Measurements from ENCODE around the gene ZNF396.
A peak's percentile ranks its signal among the peaks of the same experiment; 100 is the strongest.

The ZNF396 gene

DNA sequence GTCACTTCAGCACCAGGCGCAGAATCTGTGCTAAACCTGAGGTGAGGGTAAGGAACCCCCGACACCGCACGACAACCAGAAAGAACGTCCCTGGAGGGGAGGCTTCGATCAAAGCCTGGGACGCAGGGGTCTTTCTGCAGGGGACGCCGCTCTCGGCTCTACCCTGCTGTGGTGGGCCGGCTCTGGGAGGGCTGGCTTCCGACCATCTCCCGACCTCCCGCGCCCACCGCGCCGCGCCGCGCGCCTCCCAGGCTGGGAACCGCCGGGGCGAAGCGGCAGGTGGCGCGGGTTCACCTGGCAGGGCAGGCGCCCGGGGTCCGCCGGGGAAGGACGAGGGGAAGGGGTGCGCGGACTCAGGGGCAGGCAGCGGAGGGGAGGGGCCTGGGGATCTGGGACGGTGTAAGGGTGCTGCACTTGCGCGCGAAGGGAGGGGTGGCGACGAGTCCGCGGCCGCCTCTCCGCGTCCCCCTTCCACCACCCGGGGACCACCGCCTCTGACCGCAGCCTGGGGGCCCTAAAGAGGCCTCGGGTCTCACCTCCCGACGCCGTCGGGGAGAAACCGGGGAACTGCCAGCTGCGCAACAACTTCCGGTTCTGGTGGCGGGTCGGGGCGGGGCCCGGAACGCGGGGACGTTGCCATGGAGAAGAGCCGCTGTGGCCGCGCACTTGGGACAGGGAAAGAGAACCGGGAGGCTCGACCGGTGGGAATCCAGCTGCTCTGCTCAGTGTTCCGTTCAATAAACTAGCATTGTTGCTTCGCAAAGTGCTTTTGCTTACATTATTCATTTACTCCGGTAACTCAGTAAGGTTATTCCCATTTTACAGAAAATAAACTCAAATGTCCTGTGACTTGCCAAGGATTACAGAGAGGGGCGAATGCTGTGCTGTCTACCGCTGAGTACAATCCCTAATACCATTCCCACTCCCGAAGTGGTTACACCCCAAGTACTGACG, at the start of gene ZNF396:
Gene ZNF396 (minus strand): TSS at position 596 of the 954 bp plus-strand sequence. CDS start 3,045 bp downstream, outside the sequence.
- peak; percentile 63 for DNase-seq (ENCODE audit: low spot score)

DNA sequence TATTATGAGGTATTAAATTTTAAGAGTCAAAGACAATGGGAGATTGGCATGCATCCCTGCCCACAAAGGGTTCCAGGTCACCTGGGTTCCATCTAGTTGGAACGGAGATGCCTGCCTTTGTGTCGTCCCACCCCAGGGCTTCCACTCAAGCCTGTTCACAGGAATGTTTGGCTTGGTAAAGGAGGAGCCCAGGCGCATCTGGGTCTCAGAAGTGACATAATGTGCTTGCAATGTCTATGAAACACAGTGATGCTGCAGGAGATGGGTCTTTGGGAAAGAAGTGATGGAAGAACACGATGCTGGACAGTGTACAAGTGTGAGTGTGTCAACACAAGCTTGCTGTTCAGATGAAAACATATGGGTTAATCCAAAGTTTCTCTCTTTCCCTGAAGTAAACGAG, 49.6 kb upstream of the ZNF396 start:
- no peak for DNase-seq (ENCODE audit: low spot score)

DNA sequence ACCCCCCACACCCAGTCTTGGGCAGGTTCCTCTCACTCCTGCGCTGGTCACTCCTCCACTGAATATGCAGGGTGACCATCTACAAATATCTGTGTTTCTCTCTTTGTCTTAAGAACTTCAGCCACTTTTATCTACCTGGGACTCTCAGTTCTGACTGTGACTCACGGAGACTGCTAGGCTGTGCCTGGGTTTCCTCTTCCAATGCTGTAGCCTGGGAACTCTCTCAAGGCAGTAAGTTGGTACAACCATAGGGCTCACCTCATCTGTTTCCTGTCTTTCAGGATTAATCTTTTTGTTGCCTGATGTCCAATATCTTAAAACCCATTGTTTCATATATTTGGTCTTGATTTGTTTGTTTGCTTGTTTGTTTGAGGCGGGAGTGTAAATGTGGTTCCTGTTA, 47.2 kb upstream of the ZNF396 start:
- DNase-seq (ENCODE audit: low spot score) = no peak

DNA sequence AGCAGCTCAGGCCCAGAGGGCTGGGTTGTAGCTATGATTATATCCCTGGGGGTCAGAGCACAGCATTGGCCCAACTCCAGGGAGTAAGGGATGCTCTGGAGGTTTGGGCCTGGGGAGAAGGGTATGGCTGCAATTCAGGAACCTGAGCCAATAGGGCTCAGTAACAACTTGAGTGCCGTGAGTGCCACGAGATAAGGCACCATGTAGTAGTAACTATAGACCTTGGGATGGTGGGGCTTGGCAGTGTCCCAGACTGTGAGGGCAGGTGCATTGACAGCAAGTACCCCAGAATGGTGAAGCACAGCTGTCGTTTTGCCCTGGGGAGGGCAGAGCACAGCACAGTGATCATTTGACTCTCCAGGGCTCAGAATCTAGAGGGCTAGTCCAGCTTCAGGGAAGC, 45.1 kb upstream of the ZNF396 start:
- no peak for DNase-seq (ENCODE audit: low spot score)

DNA sequence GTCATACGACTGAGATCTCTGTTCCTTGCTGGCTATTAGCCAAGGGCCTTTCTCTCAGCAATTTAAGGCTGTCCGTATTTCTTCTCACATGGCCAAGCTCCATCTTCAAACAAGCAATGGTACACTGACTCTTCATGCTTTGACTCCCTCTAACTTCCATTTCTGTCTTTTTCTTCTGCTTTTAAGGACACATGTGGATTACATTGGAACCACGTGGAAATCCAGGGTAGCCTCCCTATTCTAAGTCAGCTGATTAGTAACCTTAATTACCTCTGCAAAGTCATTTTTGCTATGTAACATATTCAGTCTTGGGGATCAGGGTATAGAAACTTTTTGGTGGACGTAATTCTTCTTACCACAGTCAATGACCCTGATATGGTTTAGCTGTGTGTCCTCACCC, 41.5 kb upstream of the ZNF396 start:
- no peak for DNase-seq (ENCODE audit: low spot score)

DNA sequence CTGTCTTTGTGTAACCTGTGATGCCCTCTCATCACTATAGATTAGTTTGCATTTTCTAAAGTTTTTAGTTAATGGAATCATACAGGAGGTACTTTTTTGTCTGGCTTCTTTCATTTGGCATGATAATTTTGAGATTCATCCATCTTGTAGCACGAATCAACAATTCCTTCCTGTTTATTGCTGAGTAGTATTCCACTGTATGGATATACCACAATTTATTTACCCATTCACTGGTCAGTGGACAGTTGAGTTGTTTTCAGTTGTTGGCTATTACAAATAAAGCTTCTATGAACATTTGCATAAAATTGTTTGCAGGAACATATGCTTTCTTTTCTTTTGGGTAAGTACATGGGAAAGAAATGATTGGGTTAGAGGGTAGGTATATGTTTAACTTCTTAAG, 40.1 kb upstream of the ZNF396 start:
- DNase-seq (ENCODE audit: low spot score) = no peak

DNA sequence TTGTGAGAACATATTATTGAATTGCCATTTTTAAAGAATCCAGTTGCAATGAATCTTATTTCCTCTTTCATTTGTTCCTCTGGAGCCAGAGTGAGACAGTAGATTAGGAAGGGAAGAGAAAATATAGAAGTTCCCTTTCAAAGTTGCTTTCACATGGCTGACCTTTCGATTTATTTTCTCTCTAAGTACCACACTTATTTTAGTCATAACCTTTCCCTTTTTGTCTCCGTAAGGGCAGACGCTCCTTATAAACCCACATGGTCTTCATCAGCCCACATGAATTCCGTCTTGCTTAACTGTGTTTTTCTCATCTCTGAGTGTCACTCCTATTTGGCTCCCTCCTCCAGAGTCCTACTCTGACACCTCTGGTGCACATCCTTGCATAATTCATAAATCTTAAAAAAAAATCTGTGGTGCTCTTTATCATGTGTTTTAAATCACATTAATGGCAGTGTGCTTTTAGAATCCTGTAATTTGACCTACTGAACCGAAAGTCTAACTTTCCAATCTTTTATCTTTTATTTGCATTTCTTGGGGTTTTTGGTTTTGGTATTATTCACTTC, 38.5 kb upstream of the ZNF396 start:
- DNase-seq (ENCODE audit: low spot score) = no peak

DNA sequence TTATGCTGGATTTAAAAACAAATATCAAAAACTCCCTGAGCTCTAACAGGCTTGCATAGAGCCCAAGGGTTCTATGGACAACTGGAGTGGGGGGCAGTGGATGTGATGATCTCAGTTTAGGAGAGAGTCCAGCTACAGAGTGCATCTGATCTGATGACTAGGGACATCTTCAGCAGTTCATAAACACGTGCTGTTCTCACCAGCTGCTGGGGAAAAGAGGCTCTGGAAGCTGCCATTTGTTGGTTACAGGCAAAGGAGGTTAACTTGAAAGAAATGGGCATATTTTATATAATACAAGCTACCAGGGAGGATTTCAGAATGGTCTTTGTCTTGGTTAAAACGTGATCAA, 36.0 kb upstream of the ZNF396 start:
- no peak for DNase-seq (ENCODE audit: low spot score)

DNA sequence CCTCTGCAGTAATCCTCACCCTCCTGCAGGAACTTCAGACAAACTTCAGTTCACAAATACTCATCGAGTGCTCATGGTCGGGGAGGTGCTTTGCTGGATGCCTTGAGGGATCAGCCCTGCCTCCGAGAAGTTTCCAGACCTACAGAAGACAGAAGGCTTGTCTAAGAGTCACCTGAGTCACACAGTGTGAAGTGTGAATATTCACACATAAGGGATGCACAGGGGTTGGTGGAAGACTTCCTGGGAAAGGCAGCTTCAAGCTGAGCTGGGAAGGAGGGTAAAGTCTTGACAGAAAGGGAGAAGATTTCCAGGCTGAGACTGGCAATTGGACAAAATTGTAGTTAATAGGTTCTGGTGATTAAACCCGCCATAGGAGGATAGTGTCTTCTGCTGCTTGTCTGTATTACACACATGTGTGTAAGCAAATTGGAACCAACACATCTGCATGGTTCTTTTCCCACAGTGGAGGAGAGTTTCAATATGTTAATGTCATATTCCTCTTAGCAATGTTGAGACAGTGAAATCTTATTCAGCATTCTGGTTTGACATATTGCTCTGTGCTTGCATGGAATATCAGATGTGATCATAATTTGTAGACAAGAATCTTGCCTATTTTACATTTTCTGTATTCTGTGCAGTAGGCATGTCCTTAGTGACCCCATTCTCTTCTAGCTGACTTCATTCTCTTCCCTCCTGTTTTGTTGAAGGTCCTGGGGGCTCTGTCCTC, 34.7 kb upstream of the ZNF396 start:
- DNase-seq (ENCODE audit: low spot score) = no peak

DNA sequence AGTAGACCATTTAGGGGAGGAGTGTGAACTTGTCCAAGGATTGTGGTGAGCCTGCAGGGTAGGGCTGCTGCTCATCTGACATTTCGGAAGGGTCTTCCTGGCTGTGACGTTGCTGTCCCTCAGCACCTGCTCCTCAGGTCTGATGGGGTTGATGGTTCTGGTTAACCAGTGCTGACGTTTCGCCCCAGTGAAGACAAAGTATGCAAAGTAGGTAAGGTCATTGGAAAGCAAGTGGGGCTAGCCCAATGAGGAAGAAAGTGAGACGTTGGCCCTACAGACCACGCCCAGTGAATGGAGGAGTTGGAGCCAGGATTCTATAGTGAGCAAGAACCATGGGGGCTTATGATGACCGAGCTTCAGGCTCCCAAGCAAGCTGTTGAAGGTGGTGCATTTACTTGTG, 33.4 kb upstream of the ZNF396 start:
- no peak for DNase-seq (ENCODE audit: low spot score)

DNA sequence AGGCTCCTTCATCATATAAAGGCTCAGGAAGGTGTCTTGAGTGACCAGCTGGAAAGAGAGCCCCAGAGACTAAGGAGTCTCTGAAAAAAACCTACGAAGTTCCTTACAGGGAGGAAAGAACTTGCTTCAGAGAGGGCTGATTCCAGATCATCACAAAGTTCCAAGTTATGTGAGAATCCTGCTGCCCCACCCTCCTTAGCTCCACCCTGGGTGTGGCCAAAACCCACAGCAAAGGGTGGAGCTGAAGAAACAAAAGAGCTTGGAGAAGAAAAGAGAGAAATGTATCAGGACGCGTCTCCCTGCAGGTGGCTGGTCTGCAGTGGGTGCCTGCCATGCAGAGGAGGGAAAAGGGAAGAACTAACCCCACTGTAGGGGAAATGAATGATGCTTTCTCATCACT, 32.8 kb upstream of the ZNF396 start:
- DNase-seq (ENCODE audit: low spot score) = no peak

DNA sequence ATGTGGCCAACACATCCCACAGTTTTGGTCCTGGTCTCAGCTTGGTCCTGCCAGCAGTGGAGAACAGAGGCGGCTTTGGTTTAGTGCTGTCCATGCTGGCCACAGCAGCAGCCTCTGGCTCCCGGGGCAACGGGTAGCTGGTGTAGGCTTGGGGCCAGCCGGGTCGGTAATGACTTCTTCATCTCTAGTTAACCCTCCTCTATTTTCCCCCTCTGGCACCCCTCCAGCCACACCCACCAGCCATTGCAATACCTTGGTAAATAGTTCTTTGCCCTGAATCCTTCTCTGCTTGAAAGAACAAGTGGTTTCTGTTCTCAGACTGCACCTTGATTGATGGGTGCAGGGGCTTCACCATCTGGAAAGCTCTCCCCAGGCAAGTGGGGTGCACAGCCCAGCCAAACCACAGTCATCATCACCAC, 31.7 kb upstream of the ZNF396 start:
- DNase-seq (ENCODE audit: low spot score) = no peak

DNA sequence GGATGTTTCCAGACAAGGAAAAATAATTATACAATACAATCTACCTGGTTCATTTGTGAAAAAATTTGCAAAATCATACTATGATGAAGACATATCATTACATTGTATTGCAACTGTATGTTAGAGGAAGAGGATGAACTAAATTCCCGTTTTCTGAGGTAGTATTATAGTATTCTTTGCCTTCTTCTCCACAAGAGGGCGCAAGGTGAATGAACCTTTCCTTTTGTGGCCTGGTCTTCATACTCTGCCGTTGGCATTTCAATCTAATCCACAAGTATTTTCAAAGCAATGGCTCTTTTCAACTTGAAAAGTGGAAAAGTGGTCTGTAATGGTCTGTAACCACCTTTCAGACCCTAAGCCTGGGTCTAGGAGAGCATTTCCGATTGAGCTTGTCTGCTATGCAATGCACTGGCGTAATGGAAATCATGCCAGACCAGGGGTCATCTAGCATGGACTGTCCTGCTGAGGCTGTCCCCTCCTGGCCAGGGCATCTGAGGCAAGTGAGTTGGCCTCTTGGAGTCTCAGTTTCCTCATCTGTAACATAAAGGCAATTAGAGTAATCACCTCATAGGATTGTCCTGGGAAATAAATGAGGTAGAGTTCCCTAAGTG, 30.8 kb upstream of the ZNF396 start:
- peak; percentile 67 for DNase-seq (ENCODE audit: low spot score)

DNA sequence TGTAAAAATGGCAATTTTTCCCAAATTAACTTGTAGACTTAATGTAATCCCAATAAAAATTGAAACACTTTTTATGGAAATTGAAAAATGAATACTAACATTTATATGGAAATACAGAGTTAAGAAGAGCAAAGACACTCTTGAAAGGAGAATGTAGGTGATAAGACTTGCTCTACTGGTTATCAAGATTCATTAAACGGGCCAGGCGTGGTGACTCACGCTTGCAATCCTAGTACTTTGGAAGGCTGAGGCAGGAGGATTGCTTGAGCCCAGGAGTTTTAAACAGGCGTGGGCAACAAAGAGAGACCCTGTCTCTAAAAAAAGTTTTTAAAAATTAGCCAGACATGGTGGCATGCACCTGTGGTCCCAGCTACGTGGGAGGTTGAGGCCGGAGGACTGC, 29.5 kb upstream of the ZNF396 start:
- DNase-seq (ENCODE audit: low spot score) = no peak

DNA sequence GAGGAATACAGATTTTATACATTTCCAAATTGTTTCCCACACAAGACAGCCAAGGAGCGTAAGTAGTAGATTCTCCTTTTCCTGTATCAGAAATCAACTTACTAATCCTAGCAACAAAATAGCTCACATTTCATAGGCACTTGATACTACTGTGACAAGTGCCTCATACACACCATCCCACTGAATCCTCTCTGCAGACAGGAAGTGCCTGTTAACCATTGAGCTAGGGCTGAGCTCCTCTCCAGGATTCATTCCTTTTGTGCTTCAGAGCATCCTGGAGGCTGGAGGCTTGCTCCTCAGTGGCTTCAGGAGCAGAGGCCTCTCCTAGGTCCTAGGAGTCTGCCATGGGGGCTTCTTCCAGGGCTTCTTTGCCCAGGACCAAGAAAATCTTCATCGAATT, 20.8 kb upstream of the ZNF396 start:
- no peak for DNase-seq (ENCODE audit: low spot score)

DNA sequence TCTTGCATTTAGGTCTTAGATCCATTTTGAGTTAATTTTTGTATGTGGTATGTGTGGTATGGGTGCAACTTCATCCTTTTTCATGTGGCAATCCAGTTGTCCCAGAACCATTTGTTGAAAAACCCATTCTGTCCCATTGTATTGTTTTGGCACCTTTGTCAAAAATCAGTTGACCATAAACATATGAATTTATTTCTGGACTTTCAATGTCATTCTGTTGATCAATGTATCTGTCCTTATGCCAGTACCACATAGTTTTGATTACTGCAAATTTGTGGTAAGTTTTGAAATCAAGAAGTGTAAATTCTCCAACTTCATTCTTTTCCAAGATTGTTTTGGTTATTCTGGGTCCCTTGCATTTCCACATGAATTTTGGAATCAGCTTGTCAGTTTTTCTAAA, 16.6 kb upstream of the ZNF396 start:
- no peak for DNase-seq (ENCODE audit: low spot score)

DNA sequence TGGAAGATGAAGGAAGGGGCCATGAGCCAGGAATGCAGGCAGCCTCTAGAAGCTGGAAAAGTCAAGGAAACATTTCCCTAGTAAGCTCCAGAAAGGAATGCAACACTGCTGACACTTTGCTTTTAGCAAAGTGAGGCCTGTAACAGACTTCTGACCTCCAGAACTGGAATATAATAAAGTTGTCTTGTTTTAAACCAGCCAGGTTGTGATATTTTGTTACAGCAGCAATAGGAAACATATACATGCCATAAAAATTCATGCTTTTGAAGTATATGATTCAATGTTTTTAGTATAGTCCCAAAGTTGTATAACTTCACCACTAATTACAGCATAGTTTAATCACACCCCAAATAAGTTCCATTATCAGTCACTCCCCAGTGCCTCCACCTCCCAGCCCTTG, 15.2 kb upstream of the ZNF396 start:
- DNase-seq (ENCODE audit: low spot score) = no peak

DNA sequence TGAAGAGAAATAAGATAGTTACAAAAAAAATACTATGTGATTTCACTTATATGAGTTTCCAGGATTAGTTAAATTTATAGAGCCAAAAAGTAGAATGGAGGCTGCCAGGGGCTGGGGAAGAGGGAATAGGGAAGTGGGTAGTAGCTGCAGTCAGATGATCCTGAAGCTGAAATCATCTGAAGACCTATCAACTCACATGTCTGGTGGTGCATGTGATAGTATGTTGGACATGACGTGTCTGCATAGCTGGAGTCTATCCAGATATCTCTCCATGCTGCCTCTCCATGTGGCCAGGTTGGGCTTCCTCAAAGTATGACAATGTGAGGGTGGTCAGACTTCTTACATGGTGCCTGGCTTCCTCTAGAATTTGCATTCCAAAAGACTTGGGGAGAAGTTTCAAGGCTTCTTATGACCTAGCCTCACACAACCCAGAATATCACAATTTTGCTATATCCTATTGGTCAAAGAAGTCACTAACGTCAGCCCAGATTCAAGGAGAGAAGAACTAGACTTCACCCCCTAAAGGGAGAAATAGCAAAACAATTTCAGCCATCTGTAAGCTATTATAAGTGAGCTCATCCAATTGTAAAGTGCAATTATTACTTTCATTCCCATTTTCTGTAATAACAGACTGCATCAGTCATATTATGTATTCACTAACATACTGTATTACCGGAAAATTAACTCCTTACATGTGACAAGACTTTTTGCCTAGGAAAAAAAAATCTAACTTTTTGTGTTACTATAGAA, 14.0 kb upstream of the ZNF396 start:
- DNase-seq (ENCODE audit: low spot score) = no peak

DNA sequence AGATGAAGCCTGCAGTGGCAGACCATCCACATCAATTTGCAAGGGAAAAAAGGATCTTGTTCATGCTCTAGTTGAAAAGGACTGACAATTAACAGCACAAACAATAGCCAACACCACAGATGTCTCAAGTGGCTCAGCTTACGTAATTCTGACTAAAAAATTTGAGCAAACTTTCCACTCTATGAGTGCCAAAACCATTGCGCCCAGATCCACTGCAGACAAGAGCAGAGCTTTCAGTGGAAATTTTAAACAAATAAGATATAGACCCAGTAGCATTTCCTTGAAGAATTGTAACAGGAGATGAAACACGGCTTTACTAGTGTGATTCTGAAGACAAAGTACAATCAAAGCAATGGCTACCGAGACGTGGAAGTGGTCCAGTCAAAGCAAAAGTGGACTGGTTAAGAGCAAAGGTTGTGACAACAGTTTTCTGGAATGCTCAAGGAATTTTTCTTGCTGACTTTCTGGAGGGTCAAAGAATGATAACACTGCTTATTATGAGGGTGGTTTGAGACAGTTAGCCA, 12.0 kb upstream of the ZNF396 start:
- no peak for DNase-seq (ENCODE audit: low spot score)

DNA sequence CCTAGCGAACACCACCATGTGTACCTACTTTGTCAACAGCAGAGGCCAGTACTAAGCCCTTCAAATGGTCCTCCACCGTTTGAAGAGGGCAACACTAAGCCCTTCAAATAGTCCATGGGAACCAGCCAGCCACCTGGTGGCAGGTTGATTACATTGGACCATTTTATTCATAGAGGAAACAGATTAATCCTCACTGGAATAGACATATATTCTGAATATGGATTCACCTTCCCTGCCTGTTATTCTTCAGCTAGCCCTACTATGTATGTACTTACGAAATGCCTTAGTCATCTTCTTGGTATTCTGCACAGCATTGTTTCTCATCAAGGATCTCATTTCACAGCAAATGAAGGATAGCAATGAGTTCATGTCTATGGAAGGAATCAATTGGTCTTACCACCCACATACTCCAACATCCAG, 10.0 kb upstream of the ZNF396 start:
- DNase-seq (ENCODE audit: low spot score) = no peak

DNA sequence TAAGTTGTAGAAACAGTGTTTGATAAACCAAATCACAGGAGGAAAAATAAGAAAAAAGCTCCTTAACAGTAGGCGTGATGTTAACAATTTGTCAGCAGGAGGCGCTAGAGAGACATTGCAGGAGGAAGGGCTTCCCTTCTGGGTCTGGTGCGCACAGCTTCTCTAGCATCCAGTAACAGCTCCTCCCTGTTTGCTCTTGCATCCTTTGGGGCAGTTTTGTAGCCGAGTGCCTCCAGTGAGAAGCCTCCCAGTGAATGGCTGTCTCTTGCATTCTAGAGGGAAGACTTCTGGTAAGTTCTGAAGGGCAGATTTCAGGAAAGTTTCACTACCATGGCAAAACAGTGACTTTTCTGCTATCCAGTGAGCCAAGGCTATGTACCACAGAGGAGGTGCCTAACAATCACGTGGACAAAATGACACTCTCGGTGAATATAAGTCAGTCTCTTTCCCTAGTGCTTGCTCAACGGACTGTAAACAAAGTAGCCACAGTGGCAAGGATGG, 9.5 kb upstream of the ZNF396 start:
- peak; percentile 76 for DNase-seq (ENCODE audit: low spot score)
